ENCODE results near the gene SLTM. TPM values are rescaled to one million over a fixed set of nuclear protein-coding genes. Genes with fewer than 3 reads are reported as not detected.

Gene SLTM
- polyA plus RNA-seq, 3 donors, result 26.5 to 105 (median 34.3) TPM

- Mint-ChIP-seq H3K4me3 (peak overlapping the region; percentile 91 to 96), H3K9me3 (peaks cover 0 to 2% (median 0%) of the 10 kb centered on the region in 7 donors), H3K27ac (peak overlapping the region; percentile 97 to 99 (median 98)), H3K27me3 (ENCODE audit: low read depth in 3 of 3) (no peaks in the 10 kb centered on the region), H3K36me3 (peaks cover 0 to 7% of the 10 kb centered on the region in 2 donors), H3K4me1 (peaks cover 20% of the 10 kb centered on the region)
- intact Hi-C loops (cut with micrococcal nuclease), result loop anchor here in 1 of 2 donors (5.0 to 10.0 kb wide), 2 partner anchors 53 to 180 kb away; partner anchors contain the start of gene RNF111
- H3K79me2 ChIP-seq (ENCODE audit: insufficient read depth, low read length), result peaks cover 34% of the 10 kb centered on the region
- no peak for DNase-seq
- WGBS (ENCODE audit: insufficient coverage), result 92% methylated on average over 2 of the region's 4 CpGs
- H3K27me3 ChIP-seq (ENCODE audit: control insufficient read depth in 2 of 2, insufficient read depth in 2 of 2, low read length in 2 of 2), result no peaks in the 10 kb centered on the region
- H3K4me1 ChIP-seq (ENCODE audit: control insufficient read depth in 1 of 2, insufficient read depth in 2 of 2, low read length in 2 of 2), result peaks cover 22 to 30% of the 10 kb centered on the region in 2 donors
- H3K4me3 ChIP-seq (replicated peaks in 1 of 3; ENCODE audit: low read depth in 2 of 3, low read length in 3 of 3), result peak overlapping the region; percentile 73 to 95 (median 90)
- peak overlapping the region; percentile 88 for H3K4me2 ChIP-seq (replicated peaks; ENCODE audit: extremely low read depth, low read length, poor library complexity, severe bottlenecking)
- H3K9me3 ChIP-seq (replicated peaks in 1 of 2; ENCODE audit: control insufficient read depth in 1 of 2, insufficient read depth in 1 of 2, low read length in 2 of 2), result no peaks in the 10 kb centered on the region
- peak overlapping the region; percentile 87 for H2AFZ ChIP-seq (ENCODE audit: insufficient read depth, low read depth, low read length, poor library complexity, severe bottlenecking)
- H3K36me3 ChIP-seq (replicated peaks in 1 of 2; ENCODE audit: control insufficient read depth in 1 of 2, insufficient read depth in 2 of 2, low read length in 2 of 2), result peaks cover 5 to 9% of the 10 kb centered on the region in 2 donors
- H3K9ac ChIP-seq (ENCODE audit: insufficient read depth, low read length, poor library complexity, severe bottlenecking), result peak overlapping the region; percentile 95
- peak overlapping the region; percentile 93 to 99 for H3K27ac ChIP-seq (ENCODE audit: low read depth in 1 of 2, low read length in 2 of 2)
- peaks cover 23% of the 10 kb centered on the region for H4K20me1 ChIP-seq (ENCODE audit: insufficient read depth, low read length)
- TF ChIP-seq CTCF (IDR thresholded peaks at IDR 0.05), result no peak
These were observed 1.0 kb upstream of the SLTM start for GRCh38 chr15:58934521-58934920.

- intact Hi-C loops (cut with micrococcal nuclease), result loop anchor here in 1 of 2 donors (5.0 to 10.0 kb wide), 2 partner anchors 53 to 179 kb away; partner anchors contain the start of gene RNF111
- peaks cover 9 to 14% of the 10 kb centered on the region in 2 donors for H3K36me3 ChIP-seq (replicated peaks in 1 of 2; ENCODE audit: control insufficient read depth in 1 of 2, insufficient read depth in 2 of 2, low read length in 2 of 2)
- WGBS (ENCODE audit: insufficient coverage), result 0% methylated on average over 1 of the region's 4 CpGs
- no peaks in the 10 kb centered on the region for H3K27me3 ChIP-seq (ENCODE audit: control insufficient read depth in 2 of 2, insufficient read depth in 2 of 2, low read length in 2 of 2)
- peak overlapping the region; percentile 87 for H2AFZ ChIP-seq (ENCODE audit: insufficient read depth, low read depth, low read length, poor library complexity, severe bottlenecking)
- H3K4me1 ChIP-seq (ENCODE audit: control insufficient read depth in 1 of 2, insufficient read depth in 2 of 2, low read length in 2 of 2), result peaks cover 22 to 30% of the 10 kb centered on the region in 2 donors
- peak overlapping the region; percentile 88 for H3K4me2 ChIP-seq (replicated peaks; ENCODE audit: extremely low read depth, low read length, poor library complexity, severe bottlenecking)
- Mint-ChIP-seq H3K36me3 (peaks cover under 1 to 9% of the 10 kb centered on the region in 2 donors), H3K9me3 (peaks cover 0 to under 1% (median 0%) of the 10 kb centered on the region in 7 donors), H3K4me3 (peak overlapping the region; percentile 91 to 96), H3K27me3 (ENCODE audit: low read depth in 3 of 3) (no peaks in the 10 kb centered on the region), H3K4me1 (peaks cover 20% of the 10 kb centered on the region), H3K27ac (peak overlapping the region; percentile 97 to 99 (median 98))
- H3K9ac ChIP-seq (ENCODE audit: insufficient read depth, low read length, poor library complexity, severe bottlenecking), result peak overlapping the region; percentile 95
- peaks cover 28% of the 10 kb centered on the region for H4K20me1 ChIP-seq (ENCODE audit: insufficient read depth, low read length)
- peak overlapping the region; percentile 93 to 99 for H3K27ac ChIP-seq (ENCODE audit: low read depth in 1 of 2, low read length in 2 of 2)
- no peaks in the 10 kb centered on the region for H3K9me3 ChIP-seq (replicated peaks in 1 of 2; ENCODE audit: control insufficient read depth in 1 of 2, insufficient read depth in 1 of 2, low read length in 2 of 2)
- peaks cover 39% of the 10 kb centered on the region for H3K79me2 ChIP-seq (ENCODE audit: insufficient read depth, low read length)
- DNase-seq, result no peak
- peak overlapping the region; percentile 73 to 95 (median 90) for H3K4me3 ChIP-seq (replicated peaks in 1 of 3; ENCODE audit: low read depth in 2 of 3, low read length in 3 of 3)
- TF ChIP-seq CTCF (IDR thresholded peaks at IDR 0.05), result no peak
These were observed 602 bp upstream of the SLTM start for GRCh38 chr15:58934114-58934447.

Measured in CD14-positive monocyte (primary cell).